Lower leg skin (tissue), 4 donors: ENCODE data around the gene UST. TPM values are rescaled to one million over a fixed set of nuclear protein-coding genes. Genes with fewer than 3 reads are reported as not detected.

Source experiments
- DNase-seq, 2 donors: peaks; one replicate each; pipeline ENCODE4 v3.0.0-alpha.2; 2019; ENCODE audit warnings: low spot score in 2 of 2
- H3K4me3 ChIP-seq: fragments of 200-600 bp; sonication (generic); 2 replicates; pipeline ENCODE4 v1.5.1; 2017; ENCODE audit warnings: mild to moderate bottlenecking, low read depth; ENCODE audit not compliant: poor library complexity, severe bottlenecking
- CTCF ChIP-seq, 3 donors: fragments of 450-650 bp; IDR thresholded peaks; one replicate each; pipeline ENCODE4 v1.5.1; 2016; ENCODE audit warnings: antibody characterized with exemption in 3 of 3, mild to moderate bottlenecking in 3 of 3, moderate library complexity in 2 of 3
- POLR2A ChIP-seq, 2 donors: fragments of 450-650 bp; IDR thresholded peaks; one replicate each; pipeline ENCODE4 v1.6.1; 2016 to 2017; ENCODE audit warnings: antibody characterized with exemption in 2 of 2, mild to moderate bottlenecking in 1 of 2, moderate library complexity in 1 of 2
- WGBS, 2 donors: methylation state at CpG; one replicate each; pipeline ENCODE4 v1.1.5; 2018; 5-methylcytosine and 5-hydroxymethylcytosine counted together
- intact Hi-C: fragments of 100-400 bp; cut with DNase I; formaldehyde crosslinking; loops from one replicate; pipeline ENCODE4 v1.15.0; 2023; ENCODE audit warnings: low total_unique reads
- total RNA-seq, 4 donors: library from RNA; depleted of rRNA; stranded (reverse); fragments of >200 nt; gene quantifications; one replicate each; pipeline ENCODE4 v1.1.0, GENCODE V29; 2016

UST gene
- total RNA-seq, 4 donors from 2014 or later = 12.2 to 21.7 (median 17.7) TPM

DNA sequence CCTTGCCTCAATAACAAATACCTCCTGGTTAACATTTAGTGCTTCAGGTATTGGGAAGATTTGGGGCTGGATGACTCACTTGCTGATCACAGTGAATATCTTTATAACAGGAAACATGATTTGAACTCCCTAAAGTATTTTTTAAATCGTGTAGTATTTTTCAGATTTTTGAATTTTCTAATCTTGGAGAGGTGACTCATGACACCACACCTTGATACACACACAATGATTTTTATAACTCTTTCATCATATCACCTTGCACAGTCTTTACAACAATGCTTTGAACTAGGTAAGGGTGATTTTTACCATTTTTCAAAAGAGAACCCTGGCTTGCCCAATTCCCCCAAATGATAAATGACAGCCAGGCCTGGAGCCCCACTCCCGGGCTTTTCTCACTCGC, 273.5 kb downstream of the UST start:
- 81 to 82% methylated on average over 3 of the region's 3 CpGs for WGBS, 2 donors

GRCh38 chr6:149024361-149024760, 277.5 kb downstream of the UST start:
- WGBS, 2 donors = 82 to 89% methylated on average over 1 of the region's 1 CpG
- DNase-seq = no peak
- no peak overlapping the region for H3K4me3 ChIP-seq
- no peak for TF ChIP-seq POLR2A (IDR thresholded peaks at IDR 0.05)
- TF ChIP-seq CTCF (IDR thresholded peaks at IDR 0.05) = no peak
- intact Hi-C loops = no loop called here

More for the DNA sequence above, 273.5 kb downstream of the UST start:
- DNase-seq = no peak
- intact Hi-C loops = no loop called here
- no peak for TF ChIP-seq CTCF (IDR thresholded peaks at IDR 0.05)
- no peak for TF ChIP-seq POLR2A (IDR thresholded peaks at IDR 0.05)
- no peak overlapping the region for H3K4me3 ChIP-seq

- TF ChIP-seq POLR2A (IDR thresholded peaks at IDR 0.05) (no peak), CTCF (IDR thresholded peaks at IDR 0.05) (no peak)
- intact Hi-C loops = loop anchor here (5.0 kb wide), 1 partner anchor 497 kb away; no protein-coding TSS in a partner anchor
- no peak overlapping the region for H3K4me3 ChIP-seq
- DNase-seq = no peak
- 94 to 95% methylated on average over 2 of the region's 2 CpGs for WGBS, 2 donors
Observed at GRCh38 chr6:149025061-149025460, 278.2 kb downstream of the UST start.

DNA sequence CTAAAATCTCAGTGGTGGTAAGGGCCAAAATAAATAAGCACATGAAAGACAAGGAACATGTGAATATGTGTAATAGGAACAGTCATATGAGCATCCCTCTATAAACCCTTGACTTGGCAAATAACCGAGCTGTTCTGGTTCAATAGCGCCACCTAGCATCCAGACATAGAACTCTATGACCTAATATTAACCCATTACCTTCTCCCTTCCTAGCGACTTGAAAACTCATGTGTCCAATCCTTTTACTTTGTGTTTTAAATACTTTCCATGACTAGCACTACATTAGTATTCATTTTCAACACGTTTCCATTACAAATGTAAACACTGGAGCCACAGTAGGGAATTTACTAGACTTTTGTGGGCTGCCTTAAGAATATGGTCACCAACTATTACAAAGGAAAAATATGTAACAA, 279.7 kb downstream of the UST start:
- 50 to 57% methylated on average over 4 of the region's 4 CpGs for WGBS, 2 donors
- TF ChIP-seq CTCF (IDR thresholded peaks at IDR 0.05) = peak in 1 of 3 donors; percentile 49
- TF ChIP-seq POLR2A (IDR thresholded peaks at IDR 0.05) = no peak
- no peak overlapping the region for H3K4me3 ChIP-seq
- DNase-seq = no peak
- intact Hi-C loops = loop anchor here (5.0 kb wide), 1 partner anchor 496 kb away; no protein-coding TSS in a partner anchor

GRCh38 chr6:149027484-149027883, 280.7 kb downstream of the UST start:
- TF ChIP-seq CTCF (IDR thresholded peaks at IDR 0.05) (no peak), POLR2A (IDR thresholded peaks at IDR 0.05) (no peak)
- no peak overlapping the region for H3K4me3 ChIP-seq
- intact Hi-C loops = loop anchor here (5.0 kb wide), 1 partner anchor 495 kb away; no protein-coding TSS in a partner anchor
- no peak for DNase-seq
- WGBS, 2 donors = 93 to 94% methylated on average over 1 of the region's 1 CpG
